ENCODE measurements around the gene FADS3. TPM values are rescaled to one million over a fixed set of nuclear protein-coding genes. Genes with fewer than 3 reads are reported as not detected.
A peak's percentile ranks its signal among the peaks of the same experiment; 100 is the strongest.

FADS3 gene
- total and polyA plus RNA-seq, 2 of the 4 experiments (the other 2 are of a cell fraction) = 54.5 to 110 TPM

DNA sequence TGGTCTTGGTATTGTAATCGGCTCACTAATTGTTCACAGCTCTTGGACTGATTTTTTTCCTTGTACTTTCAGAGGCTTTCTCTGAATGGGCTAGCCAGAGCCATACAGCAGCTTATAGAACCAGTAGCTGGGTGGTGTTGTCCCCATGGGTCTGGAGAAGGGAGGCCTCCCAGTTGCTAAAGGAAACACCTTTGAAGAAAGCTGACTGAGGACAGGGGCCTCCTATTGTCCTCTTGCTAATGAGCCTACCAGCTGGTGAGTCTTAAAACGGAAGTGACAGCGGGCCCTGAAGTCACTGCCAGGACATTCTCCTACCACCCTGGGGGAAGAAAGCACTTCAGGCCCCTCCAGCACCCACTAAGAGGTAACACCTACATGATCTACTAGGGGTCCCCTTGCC lies 9.9 kb downstream of the FADS3 start:
- H2AK9ac ChIP-seq (replicated peaks; ENCODE audit: low read depth, low read length, poor library complexity) = peak overlapping the region; percentile 3
- no peak overlapping the region for H2BK20ac ChIP-seq (ENCODE audit: low read depth, low read length)
- no peak overlapping the region for H2AFZ ChIP-seq (replicated peaks; ENCODE audit: low read length, poor library complexity)
- dilution Hi-C loops (cut with HindIII; ENCODE audit: low sequenced_read_pairs, unreplicated experiment) = no loop called here
- peaks cover 10 to 56% of the 10 kb centered on the region in 2 experiments for H3K79me1 ChIP-seq (ENCODE audit: low read depth in 1 of 2, low read length in 2 of 2)
- H3K4me2 ChIP-seq (ENCODE audit: low read depth, low read length) = no peak overlapping the region
- H4K8ac ChIP-seq (ENCODE audit: low read depth in 2 of 2, low read length in 2 of 2) = no peak overlapping the region
- no peaks in the 10 kb centered on the region for H3K27me3 ChIP-seq (ENCODE audit: control insufficient read depth, insufficient read depth, low read length)
- no peak overlapping the region for H3K27ac ChIP-seq (ENCODE audit: insufficient read depth, low read length)
- H3K4ac ChIP-seq (ENCODE audit: low read depth, low read length) = no peak overlapping the region; the same call in 1 of the 2 replicates
- H3K23ac ChIP-seq (ENCODE audit: low read depth, low read length) = no peak overlapping the region
- peak overlapping the region; percentile 6; the same call in 1 of the 2 replicates for H3K14ac ChIP-seq (replicated peaks; ENCODE audit: low read depth, low read length)
- H3K4me1 ChIP-seq (ENCODE audit: control insufficient read depth, insufficient read depth, low read length) = peaks cover 1% of the 10 kb centered on the region
- WGBS, 2 experiments (ENCODE audit: extremely low coverage in 2 of 2, insufficient read length in 1 of 2) = no CpG with 5 or more reads among the region's 3 CpGs
- TF ChIP-seq, protein P1, sequence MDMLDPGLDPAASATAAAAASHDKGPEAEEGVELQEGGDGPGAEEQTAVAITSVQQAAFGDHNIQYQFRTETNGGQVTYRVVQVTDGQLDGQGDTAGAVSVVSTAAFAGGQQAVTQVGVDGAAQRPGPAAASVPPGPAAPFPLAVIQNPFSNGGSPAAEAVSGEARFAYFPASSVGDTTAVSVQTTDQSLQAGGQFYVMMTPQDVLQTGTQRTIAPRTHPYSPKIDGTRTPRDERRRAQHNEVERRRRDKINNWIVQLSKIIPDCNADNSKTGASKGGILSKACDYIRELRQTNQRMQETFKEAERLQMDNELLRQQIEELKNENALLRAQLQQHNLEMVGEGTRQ (IDR thresholded peaks at IDR 0.05; ENCODE audit: low read depth, low read length) = no peak
- TF ChIP-seq BHLHE40 (IDR thresholded peaks at IDR 0.05; ENCODE audit: low read depth, low read length) (no peak), POLR2A (IDR thresholded peaks at IDR 0.05; ENCODE audit: low read depth, low read length) (no peak), RCOR1 (IDR thresholded peaks at IDR 0.05; ENCODE audit: insufficient replicate concordance, low read length) (no peak)
- no peak for DNase-seq
- H2BK15ac ChIP-seq (ENCODE audit: low read depth, low read length) = no peak overlapping the region
- no peak overlapping the region for H2BK5ac ChIP-seq (ENCODE audit: low read depth, low read length, poor library complexity, severe bottlenecking)
- no peak overlapping the region for H3K4me3 ChIP-seq (ENCODE audit: insufficient read depth, low read depth, low read length)
- H4K91ac ChIP-seq (ENCODE audit: insufficient read depth, low read depth, low read length) = no peak overlapping the region
- H3K18ac ChIP-seq (ENCODE audit: low read depth, low read length) = no peak overlapping the region
- no peak for ATAC-seq (ENCODE audit: low read depth)
- CTCF ChIA-PET = interaction anchor here (0.6 to 1.9 kb wide), 3 partner anchors 66 to 227 kb away, joined by 3 to 6 read pairs (median 3); no protein-coding TSS in a partner anchor
- H2BK120ac ChIP-seq (ENCODE audit: low read depth, low read length) = no peak overlapping the region
- H4K5ac ChIP-seq (ENCODE audit: low read depth, low read length) = no peak overlapping the region
- in situ Hi-C loops (cut with MboI; ENCODE audit: low sequenced_read_pairs) = no loop called here
- peaks cover 21% of the 10 kb centered on the region; the same call in 1 of the 2 replicates for H4K20me1 ChIP-seq (ENCODE audit: insufficient read depth, low read length)
- BruUV-seq (replicated peaks) = no TSS peak
- H3K9me1 ChIP-seq (ENCODE audit: insufficient read depth, low read length) = peaks cover 18% of the 10 kb centered on the region
- intact Hi-C loops (cut with micrococcal nuclease) = no loop called here
- no peak overlapping the region for H3K56ac ChIP-seq (ENCODE audit: extremely low read depth, insufficient read depth, low read length)
- POLR2A ChIA-PET (ENCODE audit: unreplicated experiment) = no interaction called here
- H3K9ac ChIP-seq (ENCODE audit: low read depth, low read length) = no peak overlapping the region
- H3K36me3 ChIP-seq (ENCODE audit: control insufficient read depth, insufficient read depth, low read length) = peaks cover 19% of the 10 kb centered on the region
- no peaks in the 10 kb centered on the region for H3K9me3 ChIP-seq (ENCODE audit: control insufficient read depth, insufficient read depth, low read length)
- no peak overlapping the region for H2AK5ac ChIP-seq (ENCODE audit: low read depth, low read length)
